ENCODE results near the gene RAB13.
"Not testable (repeated sequence)": the region's sequence is repeated elsewhere in the genome, so short reads cannot be mapped to it uniquely, and the experiment has no call there.

The RAB13 gene

GRCh38 chr1:153985941-153986761 is at the start of gene RAB13:
Gene RAB13 (minus strand): TSS chr1:153986339. CDS start chr1:153986236, 103 bp downstream.
- FAIRE-seq = no peak

- FAIRE-seq = not testable (repeated sequence)
These were observed 47.6 kb upstream of the RAB13 start for GRCh38 chr1:154033697-154034096.

DNA sequence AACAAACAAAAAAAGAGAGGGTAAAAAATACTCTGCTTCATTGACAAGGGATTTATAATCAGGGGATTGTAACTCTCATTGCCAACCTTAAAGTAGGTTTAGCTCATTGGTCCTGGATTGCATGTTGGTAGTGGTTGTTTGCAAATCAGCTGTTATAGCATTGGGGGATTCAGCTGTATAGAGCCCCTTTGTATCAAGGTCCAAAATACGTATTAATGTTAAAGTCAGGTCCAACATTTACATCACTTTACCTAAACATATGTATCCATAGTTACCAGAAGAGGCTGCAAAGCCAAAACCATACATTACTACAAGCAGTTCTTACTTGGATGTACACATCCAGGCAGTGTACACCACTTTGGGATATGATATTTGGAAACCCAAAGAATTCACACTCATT is 33.8 kb upstream of the RAB13 start:
- no peak for FAIRE-seq

DNA sequence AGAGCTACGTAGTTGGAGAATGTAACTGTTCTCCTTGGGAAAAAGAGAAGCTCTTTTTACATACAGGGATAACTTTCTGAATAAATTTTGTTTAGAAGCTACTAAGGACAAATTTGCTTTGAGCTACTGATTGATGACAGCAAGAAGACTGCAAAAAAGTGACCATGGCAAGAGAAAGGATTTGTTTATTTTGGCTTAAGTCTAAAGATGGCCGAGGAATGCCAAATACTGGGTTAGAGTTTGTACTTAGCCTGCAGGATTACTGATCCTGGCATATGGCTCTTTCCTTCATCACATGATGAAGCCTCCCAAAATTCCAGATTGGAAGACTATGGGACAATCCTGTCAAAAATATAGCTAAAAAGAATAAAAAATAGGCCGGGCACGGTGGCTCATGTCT is 33.1 kb upstream of the RAB13 start:
- FAIRE-seq = no peak

DNA sequence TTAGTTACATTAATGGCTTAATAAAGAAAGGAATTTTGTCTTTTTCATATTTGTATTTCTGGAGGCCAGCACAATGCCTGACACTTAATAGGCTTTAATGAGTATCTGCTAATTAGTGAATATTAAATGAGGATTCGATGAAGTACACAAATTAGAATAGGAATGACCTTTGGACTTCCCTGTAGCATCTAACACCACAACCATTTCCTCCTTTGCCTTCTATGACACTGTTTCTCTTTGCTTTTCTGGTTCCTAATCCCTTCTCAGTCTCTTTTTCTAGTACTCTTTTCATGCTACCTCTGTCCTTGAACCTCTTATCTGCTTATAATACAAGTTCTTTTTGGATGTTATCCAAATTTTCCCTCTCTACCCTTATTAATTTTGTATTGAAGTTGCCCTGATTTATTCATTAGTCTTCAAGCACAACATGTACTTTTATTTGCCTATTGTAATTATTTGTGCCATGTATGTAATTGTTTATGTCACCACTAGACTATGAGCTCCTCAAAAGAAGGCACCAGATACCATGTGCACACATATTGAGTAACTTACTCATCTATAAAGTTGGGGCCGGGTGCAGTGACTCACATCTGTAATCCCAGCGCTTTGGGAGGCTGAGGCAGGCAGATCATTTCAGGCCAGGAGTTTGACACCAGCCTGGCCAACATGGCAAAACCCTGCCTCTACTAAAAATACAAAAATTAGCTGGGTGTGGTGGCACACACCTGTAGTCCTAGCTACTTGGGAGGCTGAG is 28.2 kb upstream of the RAB13 start:
- no peak for FAIRE-seq

GRCh38 chr1:154012543-154012942 is 26.4 kb upstream of the RAB13 start:
- not testable (repeated sequence) for FAIRE-seq

DNA sequence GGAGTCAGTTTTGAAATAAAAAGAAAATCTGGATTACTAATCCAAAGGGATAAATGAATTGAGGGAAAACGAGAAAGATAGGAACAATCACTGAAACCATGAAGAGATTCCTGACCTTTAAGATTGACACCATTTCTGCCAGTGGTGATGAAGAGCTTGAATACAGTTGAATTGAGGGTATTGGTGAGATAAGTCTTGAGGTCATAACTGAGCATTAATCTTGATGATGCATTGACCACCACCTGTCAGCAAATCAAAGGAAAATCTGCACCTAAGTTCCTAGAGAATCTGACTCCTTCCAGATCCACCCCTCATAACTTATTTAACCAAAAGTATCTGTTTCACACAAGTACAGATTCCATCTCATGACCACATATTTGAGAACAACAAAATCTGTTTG is 26.0 kb upstream of the RAB13 start:
- FAIRE-seq = no peak

DNA sequence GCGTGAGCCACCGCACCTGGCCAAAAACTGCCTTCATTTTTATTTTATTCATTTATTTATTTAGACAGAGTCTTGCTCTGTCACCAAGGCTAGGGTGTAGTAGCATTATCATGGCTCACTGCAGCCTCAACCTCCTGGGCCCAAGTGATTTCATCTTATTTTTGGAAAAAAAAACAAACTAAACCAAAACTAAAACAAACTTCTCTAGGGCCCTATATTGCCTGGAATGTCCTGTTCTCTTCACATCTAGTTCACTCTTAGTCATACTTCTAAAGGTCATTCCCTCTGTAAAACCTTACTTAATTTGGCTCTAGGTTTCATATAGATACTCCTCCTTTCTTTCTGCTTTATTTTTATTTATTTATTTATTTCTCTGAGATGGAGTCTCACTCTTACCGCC is 20.0 kb upstream of the RAB13 start:
- FAIRE-seq = no peak

GRCh38 chr1:154000420-154000819 is 14.3 kb upstream of the RAB13 start:
- no peak for FAIRE-seq

DNA sequence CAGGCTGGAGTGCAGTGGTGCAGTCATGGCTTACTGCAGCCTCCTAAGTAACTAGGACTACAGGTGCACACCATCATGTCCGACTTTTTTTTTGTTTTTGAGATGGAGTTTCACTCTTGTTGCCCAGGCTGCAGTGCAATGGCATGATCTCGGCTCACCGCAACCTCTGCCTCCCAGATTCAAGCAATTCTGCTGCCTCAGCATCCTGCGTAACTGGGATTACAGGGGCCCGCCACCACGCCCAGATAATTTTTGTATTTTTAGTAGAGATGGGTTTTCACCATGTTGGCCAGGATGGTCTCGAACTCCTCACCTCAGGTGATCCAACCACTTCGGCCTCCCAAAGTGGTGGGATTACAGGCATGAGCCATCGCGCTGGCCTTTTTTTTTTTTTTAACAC is 10.7 kb upstream of the RAB13 start:
- FAIRE-seq = not testable (repeated sequence)

DNA sequence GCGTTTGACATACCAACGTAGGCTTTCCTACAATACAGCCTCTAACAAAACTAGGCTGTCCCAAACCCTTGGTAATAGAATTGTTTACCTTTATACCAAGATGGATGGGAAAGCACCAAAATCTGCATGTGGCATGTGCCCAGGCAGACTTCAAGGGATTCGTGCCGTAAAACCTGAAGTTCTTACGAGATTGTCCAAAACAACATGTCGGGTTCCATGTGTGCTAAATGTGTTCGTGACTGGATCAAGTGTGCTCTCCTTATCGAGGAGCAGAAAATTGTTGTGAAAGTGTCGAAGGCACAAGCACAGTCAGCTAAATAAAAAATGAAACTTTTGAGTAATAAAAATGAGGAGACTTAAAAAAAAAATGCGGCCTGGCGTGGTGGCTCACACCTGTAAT is 9.5 kb upstream of the RAB13 start:
- no peak for FAIRE-seq

DNA sequence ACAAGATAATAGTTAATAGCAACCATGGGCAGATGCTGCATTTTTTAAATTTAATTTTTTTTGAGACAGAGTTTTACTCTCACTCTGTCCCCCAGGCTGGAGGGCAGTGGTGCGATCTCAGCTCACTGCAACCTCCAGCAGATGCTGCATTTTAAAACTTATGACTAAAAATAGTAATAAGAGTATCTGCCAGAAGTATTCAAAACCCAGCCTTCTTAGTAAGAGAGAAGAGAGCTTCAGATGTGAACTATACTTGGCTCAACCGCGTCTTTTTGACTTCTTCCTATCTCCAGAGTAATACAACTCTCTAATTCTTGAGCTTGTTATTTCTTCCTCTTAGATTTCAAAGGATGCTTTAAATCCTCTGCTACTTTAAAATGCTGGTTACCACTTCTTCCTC is 9.1 kb upstream of the RAB13 start:
- FAIRE-seq = no peak

- FAIRE-seq = no peak
These were observed 5.7 kb upstream of the RAB13 start for GRCh38 chr1:153991806-153992205.

GRCh38 chr1:153991151-153991630 is 5.1 kb upstream of the RAB13 start:
- no peak for FAIRE-seq

GRCh38 chr1:153990468-153991150 is 4.5 kb upstream of the RAB13 start, which contains the start of gene RPS27:
Gene RPS27 (plus strand): TSS chr1:153990762. CDS start chr1:153990797, 35 bp downstream.
- peak; percentile 96 for FAIRE-seq

GRCh38 chr1:153987621-153988020 is 1.5 kb upstream of the RAB13 start:
- no peak for FAIRE-seq

- FAIRE-seq = no peak
These were observed 712 bp downstream of the RAB13 start for GRCh38 chr1:153985341-153985912.

DNA sequence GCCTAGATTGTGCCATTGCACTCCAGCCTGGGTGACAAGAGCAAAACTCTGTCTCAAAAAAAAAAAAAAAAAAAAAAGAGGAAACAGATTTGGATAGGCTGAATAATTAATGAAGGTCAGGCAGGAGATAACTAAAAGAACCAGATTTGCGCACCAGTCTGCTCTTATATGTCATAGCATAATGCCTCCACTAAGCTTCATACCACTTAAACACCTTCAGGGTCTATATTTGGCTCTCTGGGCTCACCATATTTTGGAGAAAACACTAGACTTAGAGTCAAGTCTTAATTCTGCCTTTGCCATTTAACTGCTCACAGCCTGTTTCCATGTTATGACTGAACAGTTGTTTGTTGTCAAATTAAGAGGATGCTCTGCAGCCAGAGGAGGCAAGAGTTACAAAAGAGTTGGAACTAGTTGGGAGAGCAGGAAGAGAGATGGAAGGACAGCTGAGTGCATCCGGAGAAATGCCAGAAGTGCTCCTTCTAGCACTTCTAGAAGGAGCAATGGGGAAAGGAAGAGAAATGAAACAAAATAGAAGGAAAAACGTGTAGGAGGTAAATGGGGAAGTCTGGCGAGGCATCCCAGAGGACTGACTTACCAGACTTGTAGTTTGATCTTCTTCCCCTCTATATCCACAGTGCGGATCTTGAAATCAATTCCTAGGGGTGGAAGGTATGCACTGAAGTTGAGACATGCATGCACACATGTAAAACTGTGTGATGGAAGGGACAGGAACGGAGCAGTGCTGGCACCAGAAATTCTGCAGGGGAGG is 1.8 kb downstream of the RAB13 start:
- FAIRE-seq = no peak

- not testable (repeated sequence) for FAIRE-seq
These were observed 4.4 kb downstream of the RAB13 start for GRCh38 chr1:153981735-153982134.

DNA sequence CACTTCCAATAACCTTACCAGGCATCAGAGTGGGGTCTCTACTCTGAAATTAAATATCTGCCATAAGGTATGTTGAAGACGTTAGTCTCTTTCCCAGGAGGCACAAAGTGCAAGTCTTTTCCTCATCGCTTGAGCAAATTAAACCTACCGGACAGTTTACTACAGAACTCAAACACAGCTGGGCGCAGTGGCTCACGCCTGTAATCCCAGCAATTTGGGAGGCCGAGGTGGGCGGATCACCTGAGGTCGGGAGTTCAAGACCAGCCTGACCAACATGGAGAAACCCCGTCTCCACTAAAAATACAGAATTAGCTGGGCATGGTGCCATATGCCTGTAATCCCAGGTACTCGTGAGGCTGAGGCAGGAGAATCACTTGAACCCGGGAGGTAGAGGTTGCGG is 7.0 kb downstream of the RAB13 start:
- FAIRE-seq = not testable (repeated sequence)

DNA sequence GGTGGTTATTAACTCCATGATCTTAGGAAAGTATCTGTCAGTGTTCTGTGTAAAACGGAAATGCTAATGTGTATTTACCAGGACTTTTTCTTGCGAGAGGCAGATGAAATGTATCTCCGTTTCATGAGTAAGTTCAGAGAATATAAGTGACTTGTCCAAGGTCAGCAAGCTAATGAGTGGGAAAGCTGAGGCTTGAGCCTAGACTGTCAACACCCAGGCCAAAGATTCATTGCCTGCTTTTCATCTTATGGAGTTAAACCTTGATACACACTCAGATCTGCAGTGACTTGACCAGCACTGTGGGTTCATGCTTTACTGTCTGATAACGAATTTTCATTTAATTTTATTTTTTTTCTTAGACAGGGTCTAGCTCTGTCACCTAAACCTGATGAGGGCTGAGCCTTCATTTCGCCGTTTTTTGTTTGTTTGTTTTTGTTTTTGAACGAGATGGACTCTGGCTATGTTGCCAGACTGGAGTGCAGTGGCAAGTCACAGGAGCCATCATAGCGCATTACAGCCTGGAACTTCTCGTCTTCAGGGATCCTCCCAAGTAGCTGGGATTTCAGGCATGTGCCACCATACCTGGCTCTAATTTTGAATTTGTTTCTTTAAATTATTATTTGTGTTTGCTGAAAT is 7.7 kb downstream of the RAB13 start:
- no peak for FAIRE-seq
